Transverse colon (tissue), 4 donors: ENCODE results near the gene AREL1. TPM values are rescaled to one million over a fixed set of nuclear protein-coding genes. Genes with fewer than 3 reads are reported as not detected.

ENCODE experiments used
- DNase-seq: peaks from one replicate; pipeline ENCODE4 v3.0.0-alpha.2; 2019
- H3K27ac ChIP-seq, 4 donors: fragments of 200-600 bp; sonication (generic); 2 replicates each; pipeline ENCODE4 v1.5.1; 2016 to 2018; ENCODE audit warnings: inconsistent platforms in 4 of 4
- H3K27me3 ChIP-seq: fragments of 200-600 bp; sonication (generic); 2 replicates; pipeline ENCODE4 v1.5.1; 2017; ENCODE audit warnings: inconsistent platforms
- H3K36me3 ChIP-seq, 4 donors: fragments of 200-600 bp; sonication (generic); 2 replicates each; pipeline ENCODE4 v1.5.1; 2017 to 2019; ENCODE audit warnings: inconsistent platforms in 4 of 4
- H3K4me1 ChIP-seq, 4 donors: fragments of 200-600 bp; sonication (generic); 2 replicates each; pipeline ENCODE4 v1.5.1; 2017 to 2020; ENCODE audit warnings: inconsistent platforms in 4 of 4
- H3K4me3 ChIP-seq, 4 donors: fragments of 200-600 bp; sonication (generic); 1 replicate in 1 of 4; 2 replicates in 3 of 4; pipeline versions ENCODE4 v1.5.1 to v1.6.1; 2017 to 2019; ENCODE audit warnings: inconsistent platforms in 4 of 4
- H3K9me3 ChIP-seq, 2 donors: fragments of 200-600 bp; sonication (generic); 2 replicates each; pipeline ENCODE4 v1.5.1; 2017 to 2019; ENCODE audit warnings: inconsistent platforms in 2 of 2
- CTCF ChIP-seq, 5 experiments: fragments of 200-600 bp in 3 of 5; fragments of 450-650 bp in 2 of 5; sonication (generic) in 3 of 5; IDR thresholded peaks; 1 replicate in 2 of 5; 2 replicates in 3 of 5; pipeline ENCODE4 v1.5.1; 2016 to 2017; ENCODE audit warnings: antibody characterized with exemption in 5 of 5, inconsistent platforms in 3 of 5, mild to moderate bottlenecking in 2 of 5, moderate library complexity in 1 of 5
- EP300 ChIP-seq: sonication (generic); formaldehyde crosslinking; IDR thresholded peaks from one replicate; pipeline ENCODE4 v1.6.1; 2017; ENCODE audit warnings: antibody characterized with exemption, low read depth
- POLR2A ChIP-seq: fragments of 450-650 bp; IDR thresholded peaks from one replicate; pipeline ENCODE4 v1.6.1; 2016; ENCODE audit warnings: antibody characterized with exemption, mild to moderate bottlenecking, moderate library complexity
- POLR2AphosphoS5 ChIP-seq, 3 donors: sonication (generic); formaldehyde crosslinking; IDR thresholded peaks; one replicate each; pipeline ENCODE4 v1.6.1; 2016; ENCODE audit warnings: antibody characterized with exemption in 3 of 3
- WGBS, 2 donors: methylation state at CpG; one replicate each; pipeline ENCODE4 v1.1.5; 2018; ENCODE audit warnings: low coverage in 1 of 2; 5-methylcytosine and 5-hydroxymethylcytosine counted together
- in situ Hi-C, 4 donors: fragments of 200-750 bp; cut with MboI; loops; one replicate each; pipeline versions ENCODE4 v1.15.0 to v1.15.1; 2017; ENCODE audit warnings: low sequenced_read_pairs in 3 of 4, low pct_ligation_motif_present in 1 of 4, low pct_unique_long_range_greater_than_20kb in 1 of 4
- intact Hi-C: fragments of 100-400 bp; cut with DNase I; formaldehyde crosslinking; loops from one replicate; pipeline ENCODE4 v1.15.1; 2023; ENCODE audit warnings: low total_unique reads
- total RNA-seq, 4 donors: library from RNA; depleted of rRNA; stranded (reverse); fragments of >200 nt; gene quantifications; one replicate each; pipeline ENCODE4 v1.1.0, GENCODE V29; 2016

The AREL1 gene
- total RNA-seq, 4 donors from 2014 or later, result 22.4 to 57.1 (median 41.1) TPM

- H3K36me3 ChIP-seq, result peaks cover 0 to 36% (median 8%) of the 10 kb centered on the region in 4 donors
These were observed 27.8 kb downstream of the AREL1 start for GRCh38 chr14:74685056-74685455.

GRCh38 chr14:74684434-74684833, 28.4 kb downstream of the AREL1 start:
- Histone ChIP-seq H3K27ac (no peak overlapping the region), H3K27me3 (no peaks in the 10 kb centered on the region), H3K4me1 (peaks cover 0 to 30% (median 7%) of the 10 kb centered on the region in 4 donors), H3K9me3 (no peaks in the 10 kb centered on the region), H3K4me3 (no peak overlapping the region), H3K36me3 (peaks cover 0 to 42% (median 6%) of the 10 kb centered on the region in 4 donors)
- WGBS, 2 donors, result 88% methylated on average over 12 of the region's 12 CpGs; no CpG with 5 or more reads in 1 of the 2 donors
- DNase-seq, result no peak
- intact Hi-C loops (no loop called here), in situ Hi-C loops (no loop called here)
- no peak for TF ChIP-seq EP300
- TF ChIP-seq CTCF (IDR thresholded peaks at IDR 0.05), result no peak
- no peak for TF ChIP-seq POLR2AphosphoS5 (IDR thresholded peaks at IDR 0.05)
- TF ChIP-seq POLR2A, result no peak

More at GRCh38 chr14:74685056-74685455, 27.8 kb downstream of the AREL1 start:
- Histone ChIP-seq H3K4me3 (no peak overlapping the region), H3K4me1 (peaks cover 0 to 30% (median 7%) of the 10 kb centered on the region in 4 donors), H3K27ac (no peak overlapping the region), H3K9me3 (no peaks in the 10 kb centered on the region), H3K27me3 (no peaks in the 10 kb centered on the region)
- no peak for TF ChIP-seq EP300
- no peak for TF ChIP-seq POLR2A
- TF ChIP-seq CTCF (IDR thresholded peaks at IDR 0.05), result no peak
- TF ChIP-seq POLR2AphosphoS5 (IDR thresholded peaks at IDR 0.05), result no peak
- DNase-seq, result no peak
- in situ Hi-C loops (no loop called here), intact Hi-C loops (no loop called here)
- WGBS, 2 donors, result 83 to 86% methylated on average over 1 to 2 of the region's 2 CpGs

- WGBS, 2 donors, result 64 to 69% methylated on average over 3 of the region's 3 CpGs
- Histone ChIP-seq H3K9me3 (no peaks in the 10 kb centered on the region), H3K4me1 (peaks cover 0 to 30% (median 7%) of the 10 kb centered on the region in 4 donors), H3K4me3 (no peak overlapping the region), H3K27ac (no peak overlapping the region), H3K27me3 (no peaks in the 10 kb centered on the region), H3K36me3 (peaks cover 0 to 47% (median 6%) of the 10 kb centered on the region in 4 donors)
- intact Hi-C loops, result no loop called here
- in situ Hi-C loops, result no loop called here
- no peak for TF ChIP-seq CTCF (IDR thresholded peaks at IDR 0.05)
- TF ChIP-seq EP300, result no peak
- TF ChIP-seq POLR2A, result no peak
- no peak for TF ChIP-seq POLR2AphosphoS5 (IDR thresholded peaks at IDR 0.05)
- no peak for DNase-seq
These were observed 29.5 kb downstream of the AREL1 start for GRCh38 chr14:74683406-74683805.

DNA sequence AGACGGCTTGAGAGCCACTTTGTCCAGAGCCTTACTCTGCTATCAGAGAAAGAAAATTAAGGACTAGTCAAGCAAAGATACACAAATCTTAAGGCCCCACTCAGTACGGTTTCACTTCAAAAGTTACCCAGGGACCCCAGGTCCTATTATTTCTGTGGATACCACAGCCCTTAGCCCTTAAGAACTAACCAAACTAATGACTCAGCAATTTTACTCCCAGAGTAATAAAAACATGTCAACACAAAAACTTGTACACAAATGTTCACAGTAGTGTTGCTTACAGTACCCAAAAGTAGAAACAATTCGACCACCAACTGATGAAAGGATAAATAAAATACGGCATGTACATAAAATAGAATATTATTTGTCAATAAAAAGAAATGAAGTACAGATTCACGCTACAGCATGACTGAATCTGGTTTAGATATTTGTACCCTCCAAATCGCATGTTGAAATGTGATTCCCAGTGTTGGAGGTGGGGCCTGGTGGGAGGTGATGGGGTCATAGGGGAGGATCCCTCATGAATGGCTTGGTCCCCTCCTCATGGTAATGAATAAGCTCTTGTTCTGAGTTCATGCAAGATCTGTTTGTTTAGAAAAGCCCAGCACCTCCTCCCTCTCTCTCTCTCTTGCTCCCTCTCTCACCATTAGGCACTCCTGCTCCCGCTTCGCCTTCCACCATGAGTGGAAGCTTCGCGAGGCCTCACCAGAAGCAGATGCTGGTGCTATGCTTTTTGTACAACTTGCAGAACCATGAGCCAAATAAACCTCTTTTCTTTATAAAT, 30.5 kb downstream of the AREL1 start:
- Histone ChIP-seq H3K9me3 (no peaks in the 10 kb centered on the region), H3K4me3 (no peak overlapping the region), H3K27me3 (no peaks in the 10 kb centered on the region), H3K36me3 (peaks cover 0 to 43% (median 6%) of the 10 kb centered on the region in 4 donors), H3K4me1 (peaks cover 0 to 30% (median 7%) of the 10 kb centered on the region in 4 donors), H3K27ac (no peak overlapping the region)
- 86 to 92% methylated on average over 2 to 10 of the region's 10 CpGs for WGBS, 2 donors
- TF ChIP-seq POLR2AphosphoS5 (IDR thresholded peaks at IDR 0.05) (no peak), CTCF (IDR thresholded peaks at IDR 0.05) (no peak), EP300 (no peak), POLR2A (no peak)
- DNase-seq, result no peak
- intact Hi-C loops, result no loop called here
- in situ Hi-C loops, result no loop called here
